Upper lobe of left lung (tissue), 6 donors: ENCODE measurements around the gene SLC6A4. TPM values are rescaled to one million over a fixed set of nuclear protein-coding genes. Genes with fewer than 3 reads are reported as not detected.
A peak's percentile ranks its signal among the peaks of the same experiment; 100 is the strongest.

Experiments
- ATAC-seq, 2 donors: fragments of 200-7000 bp; cut with Tn5 transposase; one replicate each; pipeline ENCODE4 v1.9.1; 2022; ENCODE audit warnings: mild to moderate bottlenecking in 2 of 2, moderate library complexity in 2 of 2; ENCODE audit not compliant: low FRiP score in 2 of 2
- DNase-seq, 2 donors: peaks; one replicate each; pipeline ENCODE4 v3.0.0-alpha.2; 2019 to 2020
- H3K27ac ChIP-seq, 4 donors: fragments of 200-600 bp; sonication (generic); one replicate each; pipeline ENCODE4 v1.5.1; 2016 to 2019
- H3K27me3 ChIP-seq, 4 donors: fragments of 200-600 bp; sonication (generic); one replicate each; pipeline ENCODE4 v1.5.1; 2017 to 2019
- H3K36me3 ChIP-seq, 4 donors: fragments of 200-600 bp; sonication (generic); one replicate each; pipeline ENCODE4 v1.5.1; 2016 to 2019
- H3K4me1 ChIP-seq, 4 donors: fragments of 200-600 bp; sonication (generic); one replicate each; pipeline ENCODE4 v1.5.1; 2018 to 2019
- H3K4me3 ChIP-seq, 4 donors: fragments of 200-600 bp; sonication (generic); one replicate each; pipeline ENCODE4 v1.5.1; 2017 to 2019; ENCODE audit warnings: mild to moderate bottlenecking in 2 of 4, moderate library complexity in 1 of 4
- H3K9me3 ChIP-seq, 4 donors: fragments of 200-600 bp; sonication (generic); one replicate each; pipeline ENCODE4 v1.5.1; 2018 to 2019
- EP300 ChIP-seq, 4 donors: sonication (generic); formaldehyde crosslinking; IDR thresholded peaks; one replicate each; pipeline ENCODE4 v1.5.1; 2017; ENCODE audit warnings: antibody characterized with exemption in 4 of 4, control low read depth in 2 of 4
- POLR2A ChIP-seq, 4 donors: fragments of 450-650 bp; IDR thresholded peaks; one replicate each; pipeline ENCODE4 v1.5.1; 2016 to 2017; ENCODE audit warnings: antibody characterized with exemption in 4 of 4, mild to moderate bottlenecking in 2 of 4
- POLR2AphosphoS5 ChIP-seq, 2 donors: sonication (generic); formaldehyde crosslinking; IDR thresholded peaks; one replicate each; pipeline ENCODE4 v1.5.1; 2017; ENCODE audit warnings: antibody characterized with exemption in 2 of 2
- WGBS, 2 donors: methylation state at CpG; one replicate each; pipeline ENCODE4 v1.1.5; 2017 to 2018; 5-methylcytosine and 5-hydroxymethylcytosine counted together
- total RNA-seq, 6 donors: library from RNA; depleted of rRNA in 4 of 6; stranded (reverse); fragments of >200 nt in 4 of 6; gene quantifications; one replicate each; pipeline versions ENCODE4 v1.1.0 to v1.2.1, GENCODE V29; 2016 to 2021
- TF ChIP-seq, protein P1 (sequence below), 6 experiments: fragments of 450-650 bp in 4 of 6; fragments of 200-600 bp in 2 of 6; sonication (generic) in 2 of 6; IDR thresholded peaks; one replicate each; pipeline ENCODE4 v1.5.1; 2016 to 2019; ENCODE audit warnings: antibody characterized with exemption in 6 of 6
- donor health status: DM: no; HTN: no; CAD: no; lungs with moderate emphysema.
- donor health status: DM: no; HTN: yes; CAD: no; lungs with severe emphysema.

SLC6A4 gene
- total RNA-seq, 6 donors from 2014 or later: 14.7 to 289 (median 44.8) TPM

DNA sequence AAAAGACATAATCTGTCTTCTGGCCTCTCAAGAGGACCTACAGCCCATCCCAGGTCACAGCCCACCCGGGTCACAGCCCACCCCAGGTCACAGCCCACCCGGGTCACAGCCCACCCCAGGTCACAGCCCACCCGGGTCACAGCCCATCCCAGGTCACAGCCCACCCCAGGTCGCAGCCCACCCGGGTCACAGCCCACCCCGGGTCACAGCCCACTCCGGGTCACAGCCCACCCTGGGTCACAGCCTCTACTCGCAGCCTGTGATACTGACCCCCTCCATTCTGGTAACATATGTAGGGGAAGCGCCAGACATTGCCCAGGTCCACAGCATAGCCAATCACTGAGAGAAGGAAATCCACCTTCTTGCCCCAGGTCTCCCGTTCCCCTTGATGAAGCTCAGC is 14.2 kb downstream of the SLC6A4 start:
- Histone ChIP-seq H3K9me3 (no peaks in the 10 kb centered on the region), H3K27ac (peak overlapping the region in 2 of 4 donors; percentile 24 to 48), H3K4me3 (no peak overlapping the region), H3K27me3 (no peaks in the 10 kb centered on the region), H3K4me1 (peaks cover 0 to 16% (median 3%) of the 10 kb centered on the region in 4 donors), H3K36me3 (peaks cover 0 to 32% (median 9%) of the 10 kb centered on the region in 4 donors)
- no peak for ATAC-seq
- TF ChIP-seq, protein P1, sequence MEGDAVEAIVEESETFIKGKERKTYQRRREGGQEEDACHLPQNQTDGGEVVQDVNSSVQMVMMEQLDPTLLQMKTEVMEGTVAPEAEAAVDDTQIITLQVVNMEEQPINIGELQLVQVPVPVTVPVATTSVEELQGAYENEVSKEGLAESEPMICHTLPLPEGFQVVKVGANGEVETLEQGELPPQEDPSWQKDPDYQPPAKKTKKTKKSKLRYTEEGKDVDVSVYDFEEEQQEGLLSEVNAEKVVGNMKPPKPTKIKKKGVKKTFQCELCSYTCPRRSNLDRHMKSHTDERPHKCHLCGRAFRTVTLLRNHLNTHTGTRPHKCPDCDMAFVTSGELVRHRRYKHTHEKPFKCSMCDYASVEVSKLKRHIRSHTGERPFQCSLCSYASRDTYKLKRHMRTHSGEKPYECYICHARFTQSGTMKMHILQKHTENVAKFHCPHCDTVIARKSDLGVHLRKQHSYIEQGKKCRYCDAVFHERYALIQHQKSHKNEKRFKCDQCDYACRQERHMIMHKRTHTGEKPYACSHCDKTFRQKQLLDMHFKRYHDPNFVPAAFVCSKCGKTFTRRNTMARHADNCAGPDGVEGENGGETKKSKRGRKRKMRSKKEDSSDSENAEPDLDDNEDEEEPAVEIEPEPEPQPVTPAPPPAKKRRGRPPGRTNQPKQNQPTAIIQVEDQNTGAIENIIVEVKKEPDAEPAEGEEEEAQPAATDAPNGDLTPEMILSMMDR (IDR thresholded peaks at IDR 0.05): no peak
- no peak for TF ChIP-seq POLR2A (IDR thresholded peaks at IDR 0.05)
- no peak for TF ChIP-seq EP300 (IDR thresholded peaks at IDR 0.05)
- TF ChIP-seq POLR2AphosphoS5 (IDR thresholded peaks at IDR 0.05): no peak
- DNase-seq: peak in 1 of 2 donors; percentile 40
- 84 to 93% methylated on average over 3 to 8 of the region's 10 CpGs for WGBS, 2 donors

DNA sequence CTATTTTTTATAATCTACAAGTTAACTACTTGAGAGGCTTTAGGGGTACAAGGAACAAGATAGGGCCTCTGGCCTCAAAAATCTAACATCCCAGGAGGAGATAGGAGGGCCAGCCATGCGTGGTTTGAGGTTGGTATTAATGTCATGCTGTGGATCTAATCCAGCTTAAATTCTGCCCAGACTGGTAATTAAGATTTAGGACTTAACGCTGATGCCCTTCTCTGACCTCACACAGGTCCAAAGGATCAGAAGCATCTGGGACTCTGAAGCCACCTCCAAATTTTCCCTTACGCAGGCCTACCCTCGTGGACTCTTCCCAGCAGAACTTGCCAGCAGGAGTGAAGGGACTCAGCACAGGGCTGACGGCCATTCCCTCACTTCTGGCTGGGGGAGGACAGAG is 15.1 kb downstream of the SLC6A4 start:
- TF ChIP-seq POLR2AphosphoS5 (IDR thresholded peaks at IDR 0.05) (no peak), POLR2A (IDR thresholded peaks at IDR 0.05) (no peak), EP300 (IDR thresholded peaks at IDR 0.05) (no peak)
- TF ChIP-seq, protein P1 (IDR thresholded peaks at IDR 0.05): no peak
- no peak for ATAC-seq
- WGBS, 2 donors: 91% methylated on average over 5 of the region's 5 CpGs

DNA sequence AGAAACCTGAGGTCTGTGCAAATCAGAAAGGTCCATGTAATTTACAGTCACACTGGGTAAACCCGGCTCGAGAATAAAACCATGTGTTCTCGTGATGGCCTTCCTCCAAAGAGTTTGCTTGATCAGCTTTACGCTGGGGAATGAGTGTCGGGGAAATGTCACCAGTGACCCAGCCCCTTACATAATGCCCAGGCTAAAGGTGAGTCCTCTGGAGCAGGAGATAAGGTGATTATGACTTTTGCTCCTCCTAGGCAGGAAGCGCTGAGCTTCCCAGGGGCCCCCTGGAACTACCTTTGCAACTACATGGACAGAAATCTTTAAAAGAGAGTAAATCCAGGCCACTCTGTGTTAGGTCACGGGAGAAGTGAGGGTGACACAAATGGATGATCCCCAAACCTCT is 15.7 kb downstream of the SLC6A4 start:
- WGBS, 2 donors: 78 to 86% methylated on average over 7 of the region's 7 CpGs
- Histone ChIP-seq H3K27me3 (no peaks in the 10 kb centered on the region), H3K36me3 (peaks cover 0 to 32% (median 13%) of the 10 kb centered on the region in 4 donors), H3K4me1 (peaks cover 0 to 9% (median 0%) of the 10 kb centered on the region in 4 donors), H3K9me3 (no peaks in the 10 kb centered on the region), H3K4me3 (no peak overlapping the region), H3K27ac (peak overlapping the region in 1 of 4 donors; percentile 12)
- no peak for TF ChIP-seq EP300 (IDR thresholded peaks at IDR 0.05)
- no peak for TF ChIP-seq POLR2A (IDR thresholded peaks at IDR 0.05)
- TF ChIP-seq, protein P1 (IDR thresholded peaks at IDR 0.05): no peak
- TF ChIP-seq POLR2AphosphoS5 (IDR thresholded peaks at IDR 0.05): no peak
- no peak for ATAC-seq
- DNase-seq: no peak

More for the DNA sequence above, 15.1 kb downstream of the SLC6A4 start:
- DNase-seq: no peak
- Histone ChIP-seq H3K27ac (peak overlapping the region in 1 of 4 donors; percentile 12), H3K4me1 (peaks cover 0 to 14% (median 3%) of the 10 kb centered on the region in 4 donors), H3K9me3 (no peaks in the 10 kb centered on the region), H3K36me3 (peaks cover 0 to 32% (median 11%) of the 10 kb centered on the region in 4 donors), H3K27me3 (no peaks in the 10 kb centered on the region), H3K4me3 (no peak overlapping the region)

GRCh38 chr17:30219315-30219714 is 16.2 kb downstream of the SLC6A4 start:
- Histone ChIP-seq H3K36me3 (peaks cover 0 to 32% (median 13%) of the 10 kb centered on the region in 4 donors), H3K9me3 (no peaks in the 10 kb centered on the region), H3K4me1 (peaks cover 0 to 4% (median 0%) of the 10 kb centered on the region in 4 donors), H3K4me3 (no peak overlapping the region), H3K27ac (no peak overlapping the region), H3K27me3 (no peaks in the 10 kb centered on the region)
- 83 to 96% methylated on average over 4 of the region's 4 CpGs for WGBS, 2 donors
- TF ChIP-seq POLR2AphosphoS5 (IDR thresholded peaks at IDR 0.05): no peak
- no peak for TF ChIP-seq POLR2A (IDR thresholded peaks at IDR 0.05)
- TF ChIP-seq, protein P1 (IDR thresholded peaks at IDR 0.05): no peak
- TF ChIP-seq EP300 (IDR thresholded peaks at IDR 0.05): no peak
- DNase-seq (no peak), ATAC-seq (no peak)

- H3K36me3 ChIP-seq: peaks cover 0 to 32% (median 14%) of the 10 kb centered on the region in 4 donors
- no peaks in the 10 kb centered on the region for H3K9me3 ChIP-seq
- H3K27ac ChIP-seq: no peak overlapping the region
- no peaks in the 10 kb centered on the region for H3K27me3 ChIP-seq
- ATAC-seq (no peak), DNase-seq (no peak)
- TF ChIP-seq POLR2AphosphoS5 (IDR thresholded peaks at IDR 0.05) (no peak), POLR2A (IDR thresholded peaks at IDR 0.05) (no peak), EP300 (IDR thresholded peaks at IDR 0.05) (no peak)
- TF ChIP-seq, protein P1 (IDR thresholded peaks at IDR 0.05): no peak
- WGBS, 2 donors: 72 to 83% methylated on average over 6 to 9 of the region's 9 CpGs
- H3K4me3 ChIP-seq: no peak overlapping the region
- H3K4me1 ChIP-seq: no peaks in the 10 kb centered on the region
Observed at GRCh38 chr17:30218799-30219198, 16.7 kb downstream of the SLC6A4 start.
